GM12891 (cell line): ENCODE measurements around the gene RHOBTB3.
A peak's percentile ranks its signal among the peaks of the same experiment; 100 is the strongest.

ENCODE experiments used
- POLR2A ChIP-seq: IDR thresholded peaks from 2 replicates; pipeline ENCODE4 v1.6.1; 2011; ENCODE audit warnings: low read depth, low read length, control low read depth
- POLR2AphosphoS5 ChIP-seq: IDR thresholded peaks from 2 replicates; pipeline ENCODE4 v1.6.1; 2011; ENCODE audit warnings: low read depth, low read length, control low read depth
- SPI1 ChIP-seq: IDR thresholded peaks from 2 replicates; pipeline ENCODE4 v1.6.1; 2011; ENCODE audit warnings: low read depth, low read length, control low read depth
- TAF1 ChIP-seq: IDR thresholded peaks from 2 replicates; pipeline ENCODE4 v1.6.1; 2011; ENCODE audit warnings: low read depth, low read length, control low read depth

DNA sequence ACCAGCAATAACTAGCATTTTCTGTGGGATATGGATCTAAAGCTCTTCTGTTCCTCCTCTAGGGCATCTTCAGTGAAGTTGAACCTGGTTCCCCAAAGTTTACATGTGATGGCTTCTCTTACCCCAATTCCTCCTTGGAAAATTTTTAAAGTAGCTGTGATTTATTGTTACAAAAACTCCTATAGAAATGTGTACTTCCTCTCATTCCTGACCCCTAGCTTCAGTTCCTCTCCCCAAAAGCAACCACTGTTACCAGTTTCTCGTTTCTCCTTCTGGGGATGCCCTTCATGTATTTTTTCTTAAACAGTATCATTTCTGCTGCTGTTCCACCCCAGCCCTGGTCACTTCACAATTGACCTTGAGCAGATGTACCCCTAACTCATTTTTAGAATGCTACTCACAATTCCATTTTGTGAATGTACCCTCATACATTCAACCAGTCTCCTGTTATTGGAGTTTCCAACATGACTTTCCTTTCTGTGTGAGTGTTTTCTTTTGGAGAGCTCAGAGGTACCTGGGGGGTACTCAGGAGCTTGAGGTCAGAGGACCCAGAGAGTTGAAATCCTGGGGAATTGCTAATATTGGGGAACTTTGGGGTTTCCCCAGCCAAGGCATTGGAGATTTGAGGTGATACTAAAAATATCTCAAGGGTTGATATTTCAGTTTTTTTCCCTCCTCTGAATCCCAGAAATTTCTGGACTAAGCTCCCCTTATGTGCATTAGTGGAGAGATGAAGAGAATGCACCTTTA lies 110.0 kb downstream of the RHOBTB3 start:
- TF ChIP-seq POLR2AphosphoS5: no peak
- no peak for TF ChIP-seq POLR2A
- no peak for TF ChIP-seq TAF1
- TF ChIP-seq SPI1: peak; percentile 79
